Mesenchymal stem cell (in vitro differentiated cells and primary cell): ENCODE data around the gene CPNE1.

Experiments used
- DNase-seq: peaks from one replicate; pipeline ENCODE4 v3.0.0-alpha.2; 2013
- H2AFZ ChIP-seq: one replicate; pipeline ENCODE4 v1.6.1; 2013; ENCODE audit warnings: low read depth, mild to moderate bottlenecking, control low read depth, inconsistent platforms, low read length, moderate library complexity
- H2AK5ac ChIP-seq: 2 replicates; pipeline ENCODE4 v1.6.1; 2013; ENCODE audit warnings: low read length, moderate library complexity, mild to moderate bottlenecking, inconsistent platforms; ENCODE audit not compliant: severe bottlenecking
- H2BK120ac ChIP-seq: one replicate; pipeline ENCODE4 v1.6.1; 2013; ENCODE audit warnings: low read depth, mild to moderate bottlenecking, inconsistent platforms, low read length, moderate library complexity
- H2BK12ac ChIP-seq, 2 experiments: one replicate each; pipeline ENCODE4 v1.6.1; 2013; ENCODE audit warnings: inconsistent platforms in 2 of 2, low read length in 2 of 2, mild to moderate bottlenecking in 2 of 2, moderate library complexity in 2 of 2, control low read depth in 1 of 2
- H2BK15ac ChIP-seq: one replicate; pipeline ENCODE4 v1.6.1; 2013; ENCODE audit warnings: mild to moderate bottlenecking, low read depth, inconsistent platforms; ENCODE audit not compliant: poor library complexity, severe bottlenecking
- H2BK5ac ChIP-seq: 2 replicates; pipeline ENCODE4 v1.6.1; 2013; ENCODE audit warnings: low read depth, mild to moderate bottlenecking, low read length, control low read depth, inconsistent platforms; ENCODE audit not compliant: poor library complexity, severe bottlenecking
- H3K14ac ChIP-seq, 2 experiments: one replicate each; pipeline ENCODE4 v1.6.1; 2013; ENCODE audit warnings: inconsistent platforms in 2 of 2, low read length in 2 of 2, control low read depth in 1 of 2, mild to moderate bottlenecking in 1 of 2, moderate library complexity in 1 of 2
- H3K18ac ChIP-seq, 2 experiments: one replicate each; pipeline ENCODE4 v1.6.1; 2013; ENCODE audit warnings: inconsistent platforms in 2 of 2, low read length in 2 of 2, control low read depth in 1 of 2, low read depth in 1 of 2, mild to moderate bottlenecking in 1 of 2
- H3K23ac ChIP-seq, 2 experiments: one replicate each; pipeline ENCODE4 v1.6.1; 2013; ENCODE audit warnings: inconsistent platforms in 2 of 2, low read length in 2 of 2, mild to moderate bottlenecking in 2 of 2, moderate library complexity in 2 of 2, control low read depth in 1 of 2
- H3K27ac ChIP-seq: 2 replicates; pipeline ENCODE4 v1.5.1; 2013; ENCODE audit warnings: mild to moderate bottlenecking, moderate library complexity, low read length, control low read depth, inconsistent platforms; ENCODE audit not compliant: poor library complexity, severe bottlenecking
- H3K27me3 ChIP-seq, 2 experiments: 2 replicates each; pipeline versions ENCODE4 v1.6.1 to v1.7.0; 2013; ENCODE audit warnings: low read length in 2 of 2, mild to moderate bottlenecking in 2 of 2, moderate library complexity in 2 of 2, control low read depth in 1 of 2, inconsistent platforms in 1 of 2; ENCODE audit not compliant: control insufficient read depth in 1 of 2, insufficient read depth in 1 of 2
- H3K36me3 ChIP-seq, 2 experiments: 2 replicates each; pipeline versions ENCODE4 v1.6.1 to v1.7.0; 2013; ENCODE audit warnings: low read length in 2 of 2, control low read depth in 1 of 2, inconsistent platforms in 1 of 2, low read depth in 1 of 2, mild to moderate bottlenecking in 1 of 2; ENCODE audit not compliant: insufficient read depth in 2 of 2, control insufficient read depth in 1 of 2
- H3K4ac ChIP-seq, 2 experiments: one replicate each; pipeline ENCODE4 v1.6.1; 2013; ENCODE audit warnings: inconsistent platforms in 2 of 2, low read length in 2 of 2, mild to moderate bottlenecking in 2 of 2, moderate library complexity in 2 of 2, control low read depth in 1 of 2, low read depth in 1 of 2
- H3K4me1 ChIP-seq: 2 replicates; pipeline ENCODE4 v1.6.1; 2013; ENCODE audit warnings: low read depth, low read length, control low read depth; ENCODE audit not compliant: control insufficient read depth, insufficient read depth
- H3K4me2 ChIP-seq: 2 replicates; pipeline ENCODE4 v1.6.1; 2013; ENCODE audit warnings: low read length, mild to moderate bottlenecking, inconsistent platforms; ENCODE audit not compliant: poor library complexity, severe bottlenecking
- H3K4me3 ChIP-seq, 2 experiments: 2 replicates each; pipeline versions ENCODE4 v1.5.1 to v1.7.0; 2013; ENCODE audit warnings: low read length in 2 of 2, mild to moderate bottlenecking in 2 of 2, control low read depth in 1 of 2, low read depth in 1 of 2; ENCODE audit not compliant: insufficient read depth in 1 of 2
- H3K79me1 ChIP-seq: replicated peaks from 2 replicates; pipeline ENCODE4 v1.6.1; 2013; ENCODE audit warnings: mild to moderate bottlenecking, control low read depth, low read length, inconsistent platforms; ENCODE audit not compliant: poor library complexity, severe bottlenecking
- H3K9ac ChIP-seq: 2 replicates; pipeline ENCODE4 v1.7.0; 2013; ENCODE audit warnings: mild to moderate bottlenecking, low read length, moderate library complexity
- H3K9me3 ChIP-seq: 2 replicates; pipeline ENCODE4 v1.7.0; 2013; ENCODE audit warnings: mild to moderate bottlenecking, low read length; ENCODE audit not compliant: control insufficient read depth
- H4K8ac ChIP-seq: one replicate; pipeline ENCODE4 v1.6.1; 2013; ENCODE audit warnings: inconsistent platforms, mild to moderate bottlenecking, low read length, moderate library complexity
- H4K91ac ChIP-seq: one replicate; pipeline ENCODE4 v1.6.1; 2013; ENCODE audit warnings: mild to moderate bottlenecking, low read length, inconsistent platforms
- WGBS: methylation state at CpG from one replicate; pipeline ENCODE4 v1.1.7; 2013; ENCODE audit warnings: mixed read lengths; 5-methylcytosine and 5-hydroxymethylcytosine counted together

Gene CPNE1

GRCh38 chr20:35618263-35619131 lies 46.2 kb downstream of the CPNE1 start:
- Histone ChIP-seq H2AK5ac (peak overlapping the region; percentile 9), H2BK120ac (peak overlapping the region; percentile 29), H3K4ac (peak overlapping the region in 1 of 2 experiments; percentile 52), H3K14ac (peak overlapping the region; percentile 0 to 16), H3K79me1 (peaks cover 8% of the 10 kb centered on the region), H3K9me3 (no peaks in the 10 kb centered on the region), H3K4me1 (peaks cover 31% of the 10 kb centered on the region), H4K91ac (no peak overlapping the region), H2AFZ (no peak overlapping the region), H4K8ac (peak overlapping the region; percentile 62), H3K36me3 (peaks cover 10 to 14% of the 10 kb centered on the region in 2 experiments), H2BK5ac (no peak overlapping the region), H3K27me3 (no peaks in the 10 kb centered on the region), H2BK12ac (peak overlapping the region in 1 of 2 experiments; percentile 73), H3K27ac (no peak overlapping the region), H3K9ac (peak overlapping the region; percentile 38), H3K4me3 (peak overlapping the region; percentile 51 to 78), H3K4me2 (peak overlapping the region; percentile 68), H3K18ac (peak overlapping the region; percentile 13 to 49), H3K23ac (no peak overlapping the region), H2BK15ac (peak overlapping the region; percentile 61)
- WGBS, result 36% methylated on average over 27 of the region's 35 CpGs
- peak; percentile 42 for DNase-seq

- Histone ChIP-seq H2BK15ac (peak overlapping the region; percentile 61), H3K36me3 (peaks cover 10 to 14% of the 10 kb centered on the region in 2 experiments), H2BK5ac (no peak overlapping the region), H4K91ac (no peak overlapping the region), H3K18ac (peak overlapping the region; percentile 29 to 33), H2AFZ (no peak overlapping the region), H2AK5ac (peak overlapping the region; percentile 9), H2BK120ac (peak overlapping the region; percentile 55), H3K4ac (peak overlapping the region; percentile 32 to 52), H3K79me1 (peaks cover 8% of the 10 kb centered on the region), H3K9me3 (no peaks in the 10 kb centered on the region), H4K8ac (peak overlapping the region; percentile 13), H3K4me3 (peak overlapping the region in 1 of 2 experiments; percentile 78), H3K27me3 (no peaks in the 10 kb centered on the region), H3K9ac (peak overlapping the region; percentile 65), H3K4me2 (peak overlapping the region; percentile 36), H3K23ac (no peak overlapping the region), H3K27ac (no peak overlapping the region), H2BK12ac (peak overlapping the region in 1 of 2 experiments; percentile 73), H3K14ac (no peak overlapping the region), H3K4me1 (peaks cover 31% of the 10 kb centered on the region)
- peak; percentile 77 for DNase-seq
- WGBS, result 12% methylated on average over 21 of the region's 22 CpGs
Measured at GRCh38 chr20:35617397-35618262, 47.1 kb downstream of the CPNE1 start.

GRCh38 chr20:35616465-35617396 lies 48.0 kb downstream of the CPNE1 start:
- Histone ChIP-seq H3K18ac (peak overlapping the region; percentile 33 to 49), H4K8ac (peak overlapping the region; percentile 13), H3K23ac (no peak overlapping the region), H2AK5ac (no peak overlapping the region), H2BK15ac (no peak overlapping the region), H3K4me3 (peak overlapping the region; percentile 44 to 78), H2BK120ac (peak overlapping the region; percentile 55), H3K14ac (no peak overlapping the region), H3K79me1 (peaks cover 8% of the 10 kb centered on the region), H3K27ac (no peak overlapping the region), H2BK12ac (no peak overlapping the region), H3K4me1 (peaks cover 31% of the 10 kb centered on the region), H3K9me3 (no peaks in the 10 kb centered on the region), H2AFZ (peak overlapping the region; percentile 24), H2BK5ac (no peak overlapping the region), H3K4me2 (peak overlapping the region; percentile 19), H4K91ac (no peak overlapping the region), H3K36me3 (peaks cover 10% of the 10 kb centered on the region in 2 experiments), H3K9ac (peak overlapping the region; percentile 65), H3K4ac (peak overlapping the region; percentile 26 to 27), H3K27me3 (no peaks in the 10 kb centered on the region)
- whole genome bisulfite sequencing, result 6% methylated on average over 55 of the region's 57 CpGs
- DNase-seq, result peak; percentile 100
